CD14-positive monocyte (primary cell): ENCODE results near the gene DENND1B. TPM values are rescaled to one million over a fixed set of nuclear protein-coding genes. Genes with fewer than 3 reads are reported as not detected.

Source experiments
- DNase-seq, 3 donors: peaks; one replicate each; pipeline ENCODE4 v3.0.0-alpha.2; 2011 to 2022
- H2AFZ ChIP-seq: 2 replicates; pipeline ENCODE4 v1.6.0; 2012; ENCODE audit warnings: mild to moderate bottlenecking, low read depth, low read length, inconsistent platforms; ENCODE audit not compliant: insufficient read depth, poor library complexity, severe bottlenecking
- H3K27ac ChIP-seq, 2 donors: 1 replicate in 1 of 2; 2 replicates in 1 of 2; pipeline ENCODE4 v1.5.1; 2012 to 2013; ENCODE audit warnings: low read length in 2 of 2, control low read depth in 1 of 2, inconsistent platforms in 1 of 2, low read depth in 1 of 2, mild to moderate bottlenecking in 1 of 2
- H3K27me3 ChIP-seq, 2 donors: one replicate each; pipeline versions ENCODE4 v1.6.0 to v1.6.1; 2011 to 2013; ENCODE audit warnings: low read length in 2 of 2; ENCODE audit not compliant: control insufficient read depth in 2 of 2, insufficient read depth in 2 of 2
- H3K36me3 ChIP-seq, 2 donors: replicated peaks in 1 of 2; 1 replicate in 1 of 2; 2 replicates in 1 of 2; pipeline versions ENCODE4 v1.5.1 to v1.6.1; 2012 to 2013; ENCODE audit warnings: low read length in 2 of 2, control low read depth in 1 of 2, inconsistent platforms in 1 of 2, mild to moderate bottlenecking in 1 of 2; ENCODE audit not compliant: insufficient read depth in 2 of 2, control insufficient read depth in 1 of 2
- H3K4me1 ChIP-seq, 2 donors: 1 replicate in 1 of 2; 2 replicates in 1 of 2; pipeline versions ENCODE4 v1.5.1 to v1.6.1; 2012 to 2013; ENCODE audit warnings: low read length in 2 of 2, control low read depth in 1 of 2, inconsistent platforms in 1 of 2, mild to moderate bottlenecking in 1 of 2, moderate library complexity in 1 of 2; ENCODE audit not compliant: insufficient read depth in 2 of 2, control insufficient read depth in 1 of 2
- H3K4me2 ChIP-seq: replicated peaks from 2 replicates; pipeline ENCODE3; 2012; ENCODE audit warnings: low read length, moderate library complexity, mild to moderate bottlenecking; ENCODE audit not compliant: poor library complexity, severe bottlenecking; ENCODE audit errors: extremely low read depth
- H3K4me3 ChIP-seq, 3 experiments: fragments of 200-600 bp in 1 of 3; sonication (generic) in 1 of 3; replicated peaks in 1 of 3; 1 replicate in 2 of 3; 2 replicates in 1 of 3; pipeline ENCODE4 v1.5.1; 2011 to 2013; ENCODE audit warnings: low read length in 3 of 3, mild to moderate bottlenecking in 3 of 3, control low read depth in 2 of 3, low read depth in 2 of 3, inconsistent platforms in 1 of 3, moderate library complexity in 1 of 3
- H3K79me2 ChIP-seq: 2 replicates; pipeline ENCODE4 v1.6.0; 2012; ENCODE audit warnings: mild to moderate bottlenecking, control low read depth, inconsistent platforms, low read length, moderate library complexity; ENCODE audit not compliant: insufficient read depth
- H3K9ac ChIP-seq: 2 replicates; pipeline ENCODE4 v1.6.0; 2017; ENCODE audit warnings: low read length, mild to moderate bottlenecking; ENCODE audit not compliant: insufficient read depth, poor library complexity, severe bottlenecking
- H3K9me3 ChIP-seq, 2 donors: replicated peaks in 1 of 2; 1 replicate in 1 of 2; 2 replicates in 1 of 2; pipeline versions ENCODE4 v1.5.1 to v1.6.1; 2012 to 2013; ENCODE audit warnings: low read length in 2 of 2, control low read depth in 1 of 2; ENCODE audit not compliant: control insufficient read depth in 1 of 2, insufficient read depth in 1 of 2
- H4K20me1 ChIP-seq: 2 replicates; pipeline ENCODE4 v1.6.0; 2012; ENCODE audit warnings: mild to moderate bottlenecking, low read length, control low read depth, moderate library complexity; ENCODE audit not compliant: insufficient read depth
- H3K27ac Mint-ChIP-seq, 7 donors: one replicate each; pipeline ENCODE4 v1.8.0; 2020; ENCODE audit warnings: mild to moderate bottlenecking in 7 of 7, mixed read lengths in 7 of 7, moderate library complexity in 6 of 7, inconsistent platforms in 2 of 7
- H3K27me3 Mint-ChIP-seq, 3 donors: one replicate each; pipeline ENCODE4 v1.8.0; 2021 to 2022; ENCODE audit warnings: low read depth in 3 of 3, mild to moderate bottlenecking in 3 of 3, mixed read lengths in 3 of 3, moderate library complexity in 3 of 3, inconsistent platforms in 1 of 3
- H3K36me3 Mint-ChIP-seq, 2 donors: one replicate each; pipeline ENCODE4 v1.8.0; 2020; ENCODE audit warnings: mixed read lengths in 2 of 2, inconsistent platforms in 1 of 2, mild to moderate bottlenecking in 1 of 2
- H3K4me1 Mint-ChIP-seq: one replicate; pipeline ENCODE4 v1.8.0; 2020; ENCODE audit warnings: mild to moderate bottlenecking, mixed read lengths
- H3K4me3 Mint-ChIP-seq, 2 donors: one replicate each; pipeline ENCODE4 v1.8.0; 2020; ENCODE audit warnings: mild to moderate bottlenecking in 2 of 2, mixed read lengths in 2 of 2, moderate library complexity in 1 of 2
- H3K9me3 Mint-ChIP-seq, 7 donors: one replicate each; pipeline ENCODE4 v1.8.0; 2020 to 2022; ENCODE audit warnings: mixed read lengths in 7 of 7, mild to moderate bottlenecking in 6 of 7, moderate library complexity in 6 of 7, inconsistent platforms in 2 of 7
- CTCF ChIP-seq: fragments of 200-600 bp; IDR thresholded peaks from one replicate; pipeline ENCODE4 v1.8.0; 2022; ENCODE audit warnings: antibody characterized with exemption, mild to moderate bottlenecking
- whole genome bisulfite sequencing: methylation state at CpG from one replicate; pipeline ENCODE4 v1.1.5; 2013; ENCODE audit warnings: missing lambda C conversion rate; ENCODE audit not compliant: insufficient coverage; 5-methylcytosine and 5-hydroxymethylcytosine counted together
- intact Hi-C, 2 donors: fragments of 100-400 bp; cut with micrococcal nuclease; formaldehyde crosslinking; loops; one replicate each; pipeline versions ENCODE4 v1.15.0 to v1.15.1; 2023
- polyA plus RNA-seq, 3 donors: library from polyadenylated mRNA; depleted of rRNA in 1 of 3; unstranded in 2 of 3; stranded (reverse) in 1 of 3; fragments of 300-500 nt in 2 of 3; fragments of >200 nt in 1 of 3; fragmentation: Illumina TruSeq in 2 of 3; gene quantifications; 1 replicate in 2 of 3; 2 replicates in 1 of 3; pipeline ENCODE4 v1.2.3, GENCODE V29; 2012 to 2021

The DENND1B gene
- polyA plus RNA-seq, 3 donors, result 3.0 to 8.2 (median 5.7) TPM

- no peak overlapping the region for H2AFZ ChIP-seq
- no peak overlapping the region for H3K4me2 ChIP-seq
- peak overlapping the region in 5 of 7 donors; percentile 12 to 71 (median 19) for H3K27ac Mint-ChIP-seq
- no peak overlapping the region for H3K9ac ChIP-seq
- peak overlapping the region in 1 of 2 donors; percentile 54 for H3K27ac ChIP-seq
- intact Hi-C loops, result no loop called here
- no peak for DNase-seq
- no peak for TF ChIP-seq CTCF
- H3K79me2 ChIP-seq, result no peaks in the 10 kb centered on the region
- 0% methylated on average over 1 of the region's 2 CpGs for WGBS
- no peaks in the 10 kb centered on the region for H4K20me1 ChIP-seq
- H3K36me3 Mint-ChIP-seq, result peaks cover 18 to 24% of the 10 kb centered on the region in 2 donors
- peaks cover 0 to 3% (median 0%) of the 10 kb centered on the region in 3 donors for H3K27me3 Mint-ChIP-seq
- no peaks in the 10 kb centered on the region for H3K4me1 Mint-ChIP-seq
- H3K36me3 ChIP-seq, result peaks cover 0 to 3% of the 10 kb centered on the region in 2 donors
- H3K4me3 Mint-ChIP-seq, result no peak overlapping the region
- peaks cover 5% of the 10 kb centered on the region in 2 donors for H3K9me3 ChIP-seq
- H3K4me1 ChIP-seq, result no peaks in the 10 kb centered on the region
- no peak overlapping the region for H3K4me3 ChIP-seq
- no peaks in the 10 kb centered on the region for H3K27me3 ChIP-seq
- H3K9me3 Mint-ChIP-seq, result peaks cover 3 to 10% (median 7%) of the 10 kb centered on the region in 7 donors
Measured at GRCh38 chr1:197544553-197544952, 230.7 kb downstream of the DENND1B start.

- Histone ChIP-seq H3K9me3 (peaks cover 5% of the 10 kb centered on the region in 2 donors), H3K4me2 (no peak overlapping the region), H3K79me2 (no peaks in the 10 kb centered on the region), H3K36me3 (peaks cover 0 to 6% of the 10 kb centered on the region in 2 donors), H3K4me1 (no peaks in the 10 kb centered on the region), H3K4me3 (no peak overlapping the region), H2AFZ (no peak overlapping the region), H3K27me3 (no peaks in the 10 kb centered on the region), H4K20me1 (no peaks in the 10 kb centered on the region), H3K27ac (no peak overlapping the region), H3K9ac (no peak overlapping the region)
- Mint-ChIP-seq H3K9me3 (peaks cover 3 to 10% (median 7%) of the 10 kb centered on the region in 7 donors), H3K27me3 (peaks cover 0 to 3% (median 0%) of the 10 kb centered on the region in 3 donors), H3K4me1 (no peaks in the 10 kb centered on the region), H3K36me3 (peaks cover 20 to 24% of the 10 kb centered on the region in 2 donors), H3K4me3 (no peak overlapping the region), H3K27ac (peak overlapping the region in 2 of 7 donors; percentile 19 to 71)
- WGBS, result 100% methylated on average over 1 of the region's 3 CpGs
- TF ChIP-seq CTCF, result no peak
- intact Hi-C loops, result no loop called here
- no peak for DNase-seq
Measured at GRCh38 chr1:197544130-197544529, 231.2 kb downstream of the DENND1B start.
